CD4-positive, alpha-beta T cell treated with Interleukin-4 for 1 hour (primary cell): ENCODE data around the gene FOXS1.

Experiments
- DNase-seq, 2 donors: peaks; one replicate each; pipeline ENCODE4 v3.0.0-alpha.2; 2020 to 2022

Gene FOXS1

GRCh38 chr20:31860390-31861134, 15.2 kb upstream of the FOXS1 start:
- DNase-seq: no peak

DNA sequence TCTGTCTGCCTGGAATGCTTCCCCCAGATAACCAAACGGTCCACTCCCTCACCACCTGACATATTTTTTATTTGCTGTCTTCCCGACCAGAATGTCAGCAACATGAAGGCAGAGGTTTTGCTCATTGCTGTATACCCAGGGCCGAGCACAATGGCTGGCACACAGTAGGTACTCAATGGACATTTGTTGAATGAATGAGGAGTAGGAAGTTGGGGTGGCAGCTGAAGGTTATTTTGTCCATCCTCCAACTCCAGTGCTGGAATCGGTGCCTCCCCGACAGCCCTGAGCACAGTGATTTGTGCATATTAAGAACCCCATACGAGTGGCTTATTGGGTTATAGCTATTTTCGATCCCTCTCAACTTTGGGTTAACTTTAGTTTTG, 14.6 kb upstream of the FOXS1 start:
- no peak for DNase-seq

DNA sequence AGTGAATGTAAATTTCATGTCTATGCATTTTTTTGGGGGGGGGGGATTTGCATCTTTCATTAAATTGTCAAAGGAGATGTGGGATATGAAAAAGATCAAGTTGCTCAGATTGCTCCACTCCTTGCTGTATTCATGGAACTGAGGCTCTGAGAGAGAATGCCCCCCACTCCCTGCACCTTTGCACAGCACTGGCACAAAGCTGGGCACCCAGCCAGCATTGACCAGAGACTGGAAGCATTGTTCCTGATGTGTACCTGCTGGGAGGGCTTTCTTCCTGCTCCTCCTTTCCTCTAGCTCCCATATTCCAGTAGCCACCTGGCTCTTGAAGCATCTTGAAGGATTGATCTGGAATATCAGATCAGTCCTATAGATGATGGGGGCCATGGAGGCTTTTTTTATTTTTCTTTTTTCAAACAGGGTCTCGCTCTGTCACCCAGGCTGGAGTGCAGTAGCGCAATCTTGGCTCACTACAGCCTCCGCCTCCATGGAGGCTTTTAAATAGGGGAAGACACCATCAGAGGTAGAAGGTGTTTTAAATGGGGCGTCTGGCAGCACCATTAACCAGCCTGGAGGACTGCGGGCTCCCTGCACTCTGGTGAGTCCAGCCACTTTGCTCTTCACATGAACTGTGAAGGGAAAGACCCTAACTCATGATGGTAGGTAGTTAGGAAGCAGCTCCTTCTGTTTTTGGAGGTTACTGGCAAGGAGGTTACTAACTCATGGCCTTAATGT, 14.0 kb upstream of the FOXS1 start:
- no peak for DNase-seq

GRCh38 chr20:31858760-31859083, 13.3 kb upstream of the FOXS1 start:
- no peak for DNase-seq

DNA sequence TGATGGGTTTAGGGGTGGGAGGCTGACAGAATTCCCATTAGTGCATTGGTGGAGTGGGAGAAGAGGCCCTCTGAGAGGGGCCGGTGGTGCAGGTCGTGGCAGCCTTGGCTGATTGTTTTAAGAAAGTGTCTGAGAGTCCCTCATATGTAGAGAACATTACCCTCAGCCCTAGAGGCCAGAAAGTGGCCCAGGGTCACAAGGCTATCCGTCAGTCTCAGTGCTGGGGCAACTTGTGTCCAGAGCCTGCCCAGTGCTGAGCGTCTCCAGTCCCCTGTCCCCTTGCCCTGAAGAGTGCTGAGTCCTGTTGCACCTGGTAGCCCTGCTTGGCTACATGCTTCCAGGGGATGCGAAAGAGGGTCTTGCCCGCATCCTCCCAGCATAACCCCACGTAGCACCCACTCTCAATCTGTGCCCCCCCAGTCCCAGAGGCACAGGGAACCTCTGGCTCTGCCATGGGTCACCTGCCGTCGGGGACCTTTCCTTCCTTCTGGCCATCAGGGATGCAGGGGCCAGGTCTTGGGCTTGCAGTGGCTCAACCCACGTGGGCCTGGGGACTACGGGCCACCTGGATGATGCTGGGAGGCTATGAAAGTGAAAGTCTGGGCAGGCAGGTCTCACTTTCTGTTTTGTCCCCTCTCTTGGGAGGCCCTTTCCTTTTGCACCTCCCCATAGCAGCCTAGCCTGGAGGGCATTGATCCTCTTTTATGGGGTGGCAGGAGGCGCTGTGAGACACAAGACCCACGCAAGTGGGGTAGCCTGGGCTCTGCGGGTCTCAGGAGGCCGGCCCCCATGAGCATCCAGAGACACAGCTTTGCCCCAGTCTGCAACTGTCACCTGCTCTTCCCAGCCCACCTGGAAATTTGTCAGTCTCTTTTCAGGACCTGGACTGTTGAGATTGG, 12.7 kb upstream of the FOXS1 start:
- DNase-seq: peak in 1 of 2 donors; percentile 25

DNA sequence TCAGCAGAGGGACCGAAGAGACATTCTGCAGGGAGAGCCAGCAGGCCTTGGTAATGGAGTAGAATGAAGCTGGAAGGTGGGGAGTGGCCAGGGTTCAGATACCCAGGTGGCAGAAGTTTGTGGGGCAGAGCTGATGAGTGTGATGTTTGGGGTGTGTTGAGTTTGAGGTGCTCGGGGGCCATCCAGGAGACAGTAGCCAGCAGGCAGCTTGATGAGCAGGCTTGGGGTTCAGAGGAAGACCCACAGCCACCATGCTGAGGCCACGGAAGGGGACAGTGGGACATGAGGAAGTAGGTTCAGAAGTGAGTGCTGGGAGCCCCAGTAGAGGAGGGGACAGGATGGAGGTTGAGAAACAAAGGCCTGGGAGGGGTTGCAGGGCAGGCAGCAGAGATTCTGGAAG, 11.1 kb upstream of the FOXS1 start:
- DNase-seq: no peak

DNA sequence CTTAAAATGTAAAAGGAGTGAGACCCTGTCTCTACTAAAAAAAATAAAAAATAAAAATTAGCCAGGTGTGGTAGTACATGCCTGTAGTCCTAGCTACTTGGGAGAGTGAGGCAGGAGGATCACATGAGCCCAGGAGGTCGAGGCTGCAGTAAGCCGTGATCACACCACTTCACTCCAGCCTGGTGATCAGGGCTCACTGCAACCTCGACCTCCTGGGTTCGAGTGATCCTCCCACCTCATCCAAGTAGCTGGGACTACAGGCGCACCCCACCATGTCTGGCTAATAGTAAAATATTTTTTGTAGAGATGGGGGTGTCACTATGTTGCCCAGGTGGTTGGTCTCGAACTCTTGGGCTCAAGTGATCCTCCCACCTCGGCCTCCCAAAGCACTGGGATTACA, 8.1 kb upstream of the FOXS1 start:
- no peak for DNase-seq

DNA sequence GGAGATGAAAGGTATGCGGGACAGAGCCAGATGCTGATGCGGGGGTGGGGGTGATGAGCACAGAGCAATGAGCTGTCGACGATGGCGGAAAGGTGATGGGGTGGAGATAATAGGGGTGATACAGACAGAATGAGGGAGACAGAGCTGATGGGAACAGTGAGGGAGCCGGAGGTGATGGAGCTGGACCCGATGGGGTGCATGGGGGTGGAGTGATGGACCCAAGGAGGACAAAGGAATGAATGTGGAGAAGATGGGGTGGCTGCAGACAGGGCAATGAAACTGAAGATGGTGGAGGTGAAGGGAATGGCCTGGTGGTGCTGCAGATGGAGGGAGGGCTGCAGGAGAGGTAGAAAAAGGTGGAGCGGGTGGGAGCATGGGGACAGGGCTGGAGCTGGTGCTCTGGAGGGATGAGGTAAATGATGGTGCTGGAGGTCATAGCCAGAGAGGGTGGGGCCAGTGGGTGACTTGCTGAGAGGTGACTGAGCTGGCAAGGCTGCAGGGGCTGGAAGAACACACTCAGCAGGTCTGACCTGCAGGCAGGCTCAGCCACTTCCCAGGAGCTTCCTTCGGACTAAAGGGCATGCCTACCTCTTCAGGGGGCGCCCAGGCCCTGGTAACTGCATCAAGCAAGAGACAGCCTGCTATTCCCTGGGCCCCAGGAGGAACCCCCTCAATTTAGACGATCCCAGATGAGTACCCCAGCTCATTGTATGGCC, 6.0 kb upstream of the FOXS1 start:
- DNase-seq: no peak

GRCh38 chr20:31849306-31849930, 4.0 kb upstream of the FOXS1 start:
- DNase-seq: no peak

- no peak for DNase-seq
Observed at GRCh38 chr20:31848088-31848999, 2.9 kb upstream of the FOXS1 start.

GRCh38 chr20:31846793-31847138, 1.4 kb upstream of the FOXS1 start:
- no peak for DNase-seq

DNA sequence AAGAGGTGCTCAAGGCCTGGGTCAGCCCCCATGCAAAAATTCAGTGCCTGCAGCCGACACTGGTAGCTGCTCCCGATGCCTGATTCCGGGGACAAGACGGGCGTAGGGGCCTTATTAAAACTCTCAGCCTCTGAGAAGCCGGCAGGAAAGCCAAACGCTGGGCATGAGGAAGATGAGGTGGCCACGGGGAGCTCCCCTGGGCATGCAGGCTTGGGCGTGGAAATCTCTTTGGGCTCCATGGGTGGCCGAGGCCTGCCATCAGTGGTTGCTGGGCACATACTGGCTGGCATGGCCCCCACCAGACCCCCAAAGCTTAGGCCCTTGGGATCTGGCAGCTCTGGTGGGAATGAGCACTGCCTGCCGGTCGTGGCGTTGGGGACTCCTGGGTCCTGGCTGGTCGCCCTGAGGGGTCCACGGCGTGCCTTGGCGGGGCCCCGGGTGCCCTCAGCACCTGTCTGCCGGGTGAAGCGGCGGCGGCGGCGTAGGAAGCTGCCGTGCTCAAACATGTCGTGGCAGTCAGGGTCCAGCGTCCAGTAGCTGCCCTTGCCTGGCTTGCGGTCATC, 586 bp downstream of the FOXS1 start:
- no peak for DNase-seq

DNA sequence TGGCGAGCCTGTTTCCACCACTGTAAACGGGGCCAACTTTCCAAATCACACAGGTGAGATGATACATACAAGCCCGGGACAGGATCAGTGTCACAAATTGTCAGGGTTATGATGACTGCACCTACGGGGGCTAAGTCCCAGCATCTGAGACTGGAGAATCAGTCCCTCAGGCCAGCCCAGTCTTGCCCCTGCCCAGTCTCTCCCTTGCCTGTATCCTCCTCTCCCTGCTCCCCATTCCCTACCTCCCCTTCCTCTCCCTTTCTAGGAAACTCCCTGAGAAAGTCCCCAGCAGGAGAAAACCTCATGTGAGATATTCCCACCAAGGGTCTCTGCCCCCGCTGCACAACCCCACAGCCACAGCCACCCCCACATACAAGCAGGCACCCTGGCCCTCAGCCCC, 1.5 kb downstream of the FOXS1 start:
- DNase-seq: no peak

- DNase-seq: no peak
Observed at GRCh38 chr20:31843288-31843687, 2.1 kb downstream of the FOXS1 start.

GRCh38 chr20:31842471-31843157, 2.8 kb downstream of the FOXS1 start:
- no peak for DNase-seq

DNA sequence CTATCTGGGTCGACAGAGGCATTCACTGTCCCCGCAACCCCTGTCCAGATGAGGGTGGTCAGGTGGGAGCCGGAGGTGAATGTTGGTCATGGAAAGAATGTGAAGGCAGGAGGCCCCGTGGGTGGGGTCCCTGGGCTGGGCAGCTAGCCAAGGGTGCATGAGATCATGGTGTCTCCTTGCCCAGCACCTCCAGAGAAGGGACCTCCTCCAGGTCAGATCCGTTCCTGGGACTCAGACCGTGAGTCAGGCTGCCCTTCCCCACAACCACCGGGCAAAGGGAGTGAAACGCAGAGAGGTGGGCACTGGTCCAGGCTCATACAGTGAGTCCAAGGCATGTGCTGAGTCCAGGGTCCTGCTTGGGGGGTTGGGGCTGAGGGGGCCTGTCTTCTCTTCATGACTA, 3.5 kb downstream of the FOXS1 start:
- no peak for DNase-seq

- no peak for DNase-seq
Observed at GRCh38 chr20:31840906-31841816, 4.2 kb downstream of the FOXS1 start.

DNA sequence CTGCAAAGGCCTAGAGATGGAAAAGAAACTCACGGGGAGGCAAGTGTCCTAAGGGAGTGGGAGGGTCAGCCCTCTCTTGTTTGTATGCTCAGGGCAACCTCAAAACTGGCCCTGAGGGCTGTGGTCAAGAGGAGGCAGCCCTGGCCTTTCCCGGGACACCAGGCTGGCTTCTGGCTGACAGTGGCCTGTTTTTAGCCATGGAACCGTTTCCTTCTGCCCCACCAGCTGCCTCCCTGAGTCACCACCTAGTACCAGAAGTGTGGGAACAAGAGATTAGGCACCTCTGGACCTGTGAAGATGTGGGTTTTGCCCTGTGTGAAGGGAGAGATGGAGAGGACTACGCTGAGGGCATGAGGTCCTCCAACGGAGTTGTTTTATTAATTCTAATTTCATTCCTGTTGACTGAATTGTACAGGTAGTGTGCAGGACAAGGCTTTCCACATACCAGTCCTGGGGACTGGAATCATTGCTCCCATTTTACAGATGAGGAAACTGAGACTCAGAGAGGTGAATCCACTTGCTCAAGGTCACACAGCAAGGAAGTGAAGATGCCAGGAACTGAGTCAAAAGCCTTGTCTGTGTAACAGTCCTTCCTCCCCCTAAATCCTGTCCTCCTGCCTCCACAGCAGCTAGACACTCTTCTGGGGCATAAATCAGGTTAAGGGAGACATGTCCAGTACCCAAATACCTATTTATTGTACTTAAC, 5.5 kb downstream of the FOXS1 start:
- DNase-seq: no peak
